HEK293 (cell line): ENCODE measurements around the gene DNAJC12.
"Not testable (repeated sequence)": the region's sequence is repeated elsewhere in the genome, so short reads cannot be mapped to it uniquely, and the experiment has no call there.

Experiments used
- CTCF ChIA-PET: fragments of 350-600 bp; formaldehyde crosslinking; extraction: SDS; loops from one replicate; lab custom pipeline; 2021; ENCODE audit warnings: antibody characterized with exemption; lab: Yijun Ruan, JAX
- POLR2A ChIA-PET: fragments of 300-600 bp; formaldehyde crosslinking; extraction: SDS; loops from one replicate; lab custom pipeline; 2020; ENCODE audit warnings: antibody characterized with exemption, inconsistent platforms; lab: Yijun Ruan, JAX
- H3K27ac ChIP-seq: fragments of 200-500 bp; sonication (Bioruptor generic); 2 replicates; pipeline ENCODE4 v1.5.1; 2014; ENCODE audit warnings: low read depth, low read length, control low read depth, inconsistent platforms; ENCODE audit errors: extremely low read depth
- H3K36me3 ChIP-seq, 2 experiments: fragments of 200-500 bp in 1 of 2; sonication (Bioruptor generic) in 1 of 2; 1 replicate in 1 of 2; 2 replicates in 1 of 2; pipeline ENCODE4 v1.5.1; 2014 to 2017; ENCODE audit warnings: inconsistent platforms in 2 of 2, low read length in 2 of 2; ENCODE audit not compliant: control insufficient read depth in 2 of 2, insufficient read depth in 1 of 2
- H3K4me1 ChIP-seq: fragments of 200-500 bp; sonication (Bioruptor generic); 2 replicates; pipeline ENCODE4 v1.5.1; 2014; ENCODE audit warnings: mild to moderate bottlenecking, low read length, inconsistent platforms; ENCODE audit not compliant: control insufficient read depth, insufficient read depth
- H3K4me3 ChIP-seq: 2 replicates; pipeline ENCODE4 v1.5.1; 2011; ENCODE audit warnings: low read depth, mild to moderate bottlenecking, control low read depth, low read length, moderate library complexity
- H3K9me3 ChIP-seq: fragments of 200-500 bp; sonication (Bioruptor generic); 2 replicates; pipeline ENCODE4 v1.5.1; 2014; ENCODE audit warnings: low read depth, low read length, inconsistent platforms; ENCODE audit not compliant: control insufficient read depth, insufficient read depth
- FEZF1 ChIP-seq: fragments of 450-650 bp; formaldehyde crosslinking; IDR thresholded peaks from 2 replicates; pipeline ENCODE4 v1.5.1; 2016; ENCODE audit warnings: missing biosample characterization, missing genetic modification characterization
- ZBTB17 ChIP-seq: fragments of 450-650 bp; formaldehyde crosslinking; IDR thresholded peaks from 2 replicates; pipeline ENCODE4 v1.5.1; 2016; ENCODE audit warnings: missing biosample characterization, missing genetic modification characterization
- ZBTB20 ChIP-seq: fragments of 450-650 bp; formaldehyde crosslinking; IDR thresholded peaks from 2 replicates; pipeline ENCODE4 v1.5.1; 2016; ENCODE audit warnings: missing biosample characterization, missing genetic modification characterization
- ZNF155 ChIP-seq: fragments of 450-650 bp; formaldehyde crosslinking; IDR thresholded peaks from 2 replicates; pipeline ENCODE4 v1.5.1; 2016; ENCODE audit warnings: missing biosample characterization, missing genetic modification characterization
- ZNF292 ChIP-seq: fragments of 450-650 bp; formaldehyde crosslinking; IDR thresholded peaks from 2 replicates; pipeline ENCODE4 v1.5.1; 2016; ENCODE audit warnings: low read depth, missing biosample characterization, missing genetic modification characterization, borderline replicate concordance
- ZNF335 ChIP-seq: fragments of 450-650 bp; formaldehyde crosslinking; conservative IDR thresholded peaks from 2 replicates; pipeline ENCODE4 v1.5.1; 2016; ENCODE audit warnings: missing biosample characterization, missing genetic modification characterization
- ZNF391 ChIP-seq: fragments of 450-650 bp; formaldehyde crosslinking; IDR thresholded peaks from 2 replicates; pipeline ENCODE4 v1.5.1; 2016; ENCODE audit warnings: low read depth, missing biosample characterization, missing genetic modification characterization, borderline replicate concordance
- ZNF394 ChIP-seq: fragments of 450-650 bp; formaldehyde crosslinking; IDR thresholded peaks from 2 replicates; pipeline ENCODE4 v1.5.1; 2016; ENCODE audit warnings: missing biosample characterization, missing genetic modification characterization, mild to moderate bottlenecking, moderate library complexity, borderline replicate concordance
- ZNF521 ChIP-seq: fragments of 450-650 bp; formaldehyde crosslinking; IDR thresholded peaks from 2 replicates; pipeline ENCODE4 v1.5.1; 2017; ENCODE audit warnings: missing biosample characterization, mild to moderate bottlenecking, missing genetic modification characterization
- ZNF600 ChIP-seq: fragments of 450-650 bp; formaldehyde crosslinking; IDR thresholded peaks from 2 replicates; pipeline ENCODE4 v1.5.1; 2016; ENCODE audit warnings: missing biosample characterization, missing genetic modification characterization
- ZNF654 ChIP-seq: fragments of 450-650 bp; formaldehyde crosslinking; IDR thresholded peaks from 2 replicates; pipeline ENCODE4 v1.5.1; 2016; ENCODE audit warnings: low read depth, missing biosample characterization, missing genetic modification characterization
- ZNF791 ChIP-seq: fragments of 450-650 bp; formaldehyde crosslinking; IDR thresholded peaks from 2 replicates; pipeline ENCODE4 v1.5.1; 2016; ENCODE audit warnings: missing biosample characterization, missing genetic modification characterization
- TF ChIP-seq, protein P1 (sequence below): fragments of 450-650 bp; formaldehyde crosslinking; IDR thresholded peaks from 2 replicates; pipeline ENCODE4 v1.5.1; 2017; ENCODE audit warnings: missing biosample characterization, missing genetic modification characterization
- TF ChIP-seq, protein P2 (sequence below): fragments of 450-650 bp; formaldehyde crosslinking; IDR thresholded peaks from 2 replicates; pipeline ENCODE4 v1.5.1; 2016; ENCODE audit warnings: missing biosample characterization, missing genetic modification characterization
- TF ChIP-seq, protein P3 (sequence below): fragments of 450-650 bp; formaldehyde crosslinking; conservative IDR thresholded peaks from 2 replicates; pipeline ENCODE4 v1.5.1; 2016; ENCODE audit warnings: low read depth, missing biosample characterization, missing genetic modification characterization
- TF ChIP-seq, protein P4 (sequence below): fragments of 450-650 bp; formaldehyde crosslinking; IDR thresholded peaks from 2 replicates; pipeline ENCODE4 v1.5.1; 2016; ENCODE audit warnings: missing biosample characterization, missing genetic modification characterization

The DNAJC12 gene

GRCh38 chr10:67835541-67836394, 2.2 kb downstream of the DNAJC12 start:
- H3K36me3 ChIP-seq, H3K27ac ChIP-seq, POLR2A ChIA-PET, H3K4me1 ChIP-seq, H3K4me3 ChIP-seq, H3K9me3 ChIP-seq: not testable (repeated sequence)
- CTCF ChIA-PET = interaction anchor here (0.6 to 1.2 kb wide), 9 partner anchors 19 to 1055 kb away, joined by 3 to 4 read pairs (median 3); no protein-coding TSS in a partner anchor
- peak; percentile 68 for TF ChIP-seq ZNF600 (tag by site-specific recombination)
- 0 out of 2 replicates have a peak, but pooled peaks have one; percentile 19 for TF ChIP-seq ZNF155 (tag by site-specific recombination)
- TF ChIP-seq ZNF335 = peak; percentile 76
- peak; percentile 49; the same call in 1 of the 2 replicates for TF ChIP-seq ZNF394
- TF ChIP-seq, protein P1, sequence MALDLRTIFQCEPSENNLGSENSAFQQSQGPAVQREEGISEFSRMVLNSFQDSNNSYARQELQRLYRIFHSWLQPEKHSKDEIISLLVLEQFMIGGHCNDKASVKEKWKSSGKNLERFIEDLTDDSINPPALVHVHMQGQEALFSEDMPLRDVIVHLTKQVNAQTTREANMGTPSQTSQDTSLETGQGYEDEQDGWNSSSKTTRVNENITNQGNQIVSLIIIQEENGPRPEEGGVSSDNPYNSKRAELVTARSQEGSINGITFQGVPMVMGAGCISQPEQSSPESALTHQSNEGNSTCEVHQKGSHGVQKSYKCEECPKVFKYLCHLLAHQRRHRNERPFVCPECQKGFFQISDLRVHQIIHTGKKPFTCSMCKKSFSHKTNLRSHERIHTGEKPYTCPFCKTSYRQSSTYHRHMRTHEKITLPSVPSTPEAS (tag by site-specific recombination) = peak; percentile 56
- peak; percentile 84 for TF ChIP-seq ZBTB20
- TF ChIP-seq, protein P2, sequence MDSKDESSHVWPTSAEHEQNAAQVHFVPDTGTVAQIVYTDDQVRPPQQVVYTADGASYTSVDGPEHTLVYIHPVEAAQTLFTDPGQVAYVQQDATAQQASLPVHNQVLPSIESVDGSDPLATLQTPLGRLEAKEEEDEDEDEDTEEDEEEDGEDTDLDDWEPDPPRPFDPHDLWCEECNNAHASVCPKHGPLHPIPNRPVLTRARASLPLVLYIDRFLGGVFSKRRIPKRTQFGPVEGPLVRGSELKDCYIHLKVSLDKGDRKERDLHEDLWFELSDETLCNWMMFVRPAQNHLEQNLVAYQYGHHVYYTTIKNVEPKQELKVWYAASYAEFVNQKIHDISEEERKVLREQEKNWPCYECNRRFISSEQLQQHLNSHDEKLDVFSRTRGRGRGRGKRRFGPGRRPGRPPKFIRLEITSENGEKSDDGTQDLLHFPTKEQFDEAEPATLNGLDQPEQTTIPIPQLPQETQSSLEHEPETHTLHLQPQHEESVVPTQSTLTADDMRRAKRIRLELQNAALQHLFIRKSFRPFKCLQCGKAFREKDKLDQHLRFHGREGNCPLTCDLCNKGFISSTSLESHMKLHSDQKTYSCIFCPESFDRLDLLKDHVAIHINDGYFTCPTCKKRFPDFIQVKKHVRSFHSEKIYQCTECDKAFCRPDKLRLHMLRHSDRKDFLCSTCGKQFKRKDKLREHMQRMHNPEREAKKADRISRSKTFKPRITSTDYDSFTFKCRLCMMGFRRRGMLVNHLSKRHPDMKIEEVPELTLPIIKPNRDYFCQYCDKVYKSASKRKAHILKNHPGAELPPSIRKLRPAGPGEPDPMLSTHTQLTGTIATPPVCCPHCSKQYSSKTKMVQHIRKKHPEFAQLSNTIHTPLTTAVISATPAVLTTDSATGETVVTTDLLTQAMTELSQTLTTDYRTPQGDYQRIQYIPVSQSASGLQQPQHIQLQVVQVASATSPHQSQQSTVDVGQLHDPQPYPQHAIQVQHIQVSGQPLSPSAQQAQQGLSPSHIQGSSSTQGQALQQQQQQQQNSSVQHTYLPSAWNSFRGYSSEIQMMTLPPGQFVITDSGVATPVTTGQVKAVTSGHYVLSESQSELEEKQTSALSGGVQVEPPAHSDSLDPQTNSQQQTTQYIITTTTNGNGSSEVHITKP = peak; percentile 55
- TF ChIP-seq, protein P3, sequence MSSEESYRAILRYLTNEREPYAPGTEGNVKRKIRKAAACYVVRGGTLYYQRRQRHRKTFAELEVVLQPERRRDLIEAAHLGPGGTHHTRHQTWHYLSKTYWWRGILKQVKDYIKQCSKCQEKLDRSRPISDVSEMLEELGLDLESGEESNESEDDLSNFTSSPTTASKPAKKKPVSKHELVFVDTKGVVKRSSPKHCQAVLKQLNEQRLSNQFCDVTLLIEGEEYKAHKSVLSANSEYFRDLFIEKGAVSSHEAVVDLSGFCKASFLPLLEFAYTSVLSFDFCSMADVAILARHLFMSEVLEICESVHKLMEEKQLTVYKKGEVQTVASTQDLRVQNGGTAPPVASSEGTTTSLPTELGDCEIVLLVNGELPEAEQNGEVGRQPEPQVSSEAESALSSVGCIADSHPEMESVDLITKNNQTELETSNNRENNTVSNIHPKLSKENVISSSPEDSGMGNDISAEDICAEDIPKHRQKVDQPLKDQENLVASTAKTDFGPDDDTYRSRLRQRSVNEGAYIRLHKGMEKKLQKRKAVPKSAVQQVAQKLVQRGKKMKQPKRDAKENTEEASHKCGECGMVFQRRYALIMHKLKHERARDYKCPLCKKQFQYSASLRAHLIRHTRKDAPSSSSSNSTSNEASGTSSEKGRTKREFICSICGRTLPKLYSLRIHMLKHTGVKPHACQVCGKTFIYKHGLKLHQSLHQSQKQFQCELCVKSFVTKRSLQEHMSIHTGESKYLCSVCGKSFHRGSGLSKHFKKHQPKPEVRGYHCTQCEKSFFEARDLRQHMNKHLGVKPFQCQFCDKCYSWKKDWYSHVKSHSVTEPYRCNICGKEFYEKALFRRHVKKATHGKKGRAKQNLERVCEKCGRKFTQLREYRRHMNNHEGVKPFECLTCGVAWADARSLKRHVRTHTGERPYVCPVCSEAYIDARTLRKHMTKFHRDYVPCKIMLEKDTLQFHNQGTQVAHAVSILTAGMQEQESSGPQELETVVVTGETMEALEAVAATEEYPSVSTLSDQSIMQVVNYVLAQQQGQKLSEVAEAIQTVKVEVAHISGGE (tag by site-specific recombination) = peak; percentile 36; the same call in 1 of the 2 replicates
- TF ChIP-seq ZBTB17 (tag by site-specific recombination) = peak; percentile 48; the same call in 1 of the 2 replicates

- POLR2A ChIA-PET = no interaction called here
- Histone ChIP-seq H3K4me3 (no peak overlapping the region), H3K9me3 (no peaks in the 10 kb centered on the region)
- CTCF ChIA-PET = no interaction called here
- TF ChIP-seq ZNF600 (tag by site-specific recombination) (peak; percentile 23; the same call in 1 of the 2 replicates), ZNF391 (tag by site-specific recombination) (no peak)
- TF ChIP-seq, all 188 proteins: peak for 1
- peaks cover 0 to 4% of the 10 kb centered on the region in 2 experiments; a peak in 1 of 3 replicates for H3K36me3 ChIP-seq
- H3K27ac ChIP-seq = no peak overlapping the region
- 0 out of 2 replicates have a peak, but pooled peaks cover 2% of the 10 kb centered on the region for H3K4me1 ChIP-seq
These were observed 3.6 kb downstream of the DNAJC12 start for GRCh38 chr10:67834375-67834774.

DNA sequence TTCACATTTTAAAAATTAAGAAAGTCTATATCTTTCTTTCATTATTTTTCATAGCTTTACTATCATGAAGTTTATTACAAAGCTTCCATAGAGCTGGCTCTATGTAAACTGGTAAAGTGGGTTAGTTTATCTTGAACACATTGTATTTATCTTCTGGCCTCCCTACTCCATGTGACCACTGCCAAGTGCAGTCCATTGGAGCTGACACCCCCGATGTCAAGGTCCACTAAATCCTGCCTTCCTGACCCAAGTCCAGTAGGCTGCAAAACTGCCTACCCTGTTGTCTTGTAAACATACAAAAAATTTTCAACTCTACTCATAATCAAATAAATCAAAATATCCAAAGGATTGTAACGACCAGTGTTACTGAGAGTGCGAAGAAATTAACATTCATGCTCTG, 10.2 kb downstream of the DNAJC12 start:
- H3K27ac ChIP-seq = no peak overlapping the region
- no peak for TF ChIP-seq FEZF1
- TF ChIP-seq ZNF292 (tag by site-specific recombination) = no peak
- TF ChIP-seq, protein P4, sequence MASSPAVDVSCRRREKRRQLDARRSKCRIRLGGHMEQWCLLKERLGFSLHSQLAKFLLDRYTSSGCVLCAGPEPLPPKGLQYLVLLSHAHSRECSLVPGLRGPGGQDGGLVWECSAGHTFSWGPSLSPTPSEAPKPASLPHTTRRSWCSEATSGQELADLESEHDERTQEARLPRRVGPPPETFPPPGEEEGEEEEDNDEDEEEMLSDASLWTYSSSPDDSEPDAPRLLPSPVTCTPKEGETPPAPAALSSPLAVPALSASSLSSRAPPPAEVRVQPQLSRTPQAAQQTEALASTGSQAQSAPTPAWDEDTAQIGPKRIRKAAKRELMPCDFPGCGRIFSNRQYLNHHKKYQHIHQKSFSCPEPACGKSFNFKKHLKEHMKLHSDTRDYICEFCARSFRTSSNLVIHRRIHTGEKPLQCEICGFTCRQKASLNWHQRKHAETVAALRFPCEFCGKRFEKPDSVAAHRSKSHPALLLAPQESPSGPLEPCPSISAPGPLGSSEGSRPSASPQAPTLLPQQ (tag by site-specific recombination) = no peak
- no peak for TF ChIP-seq ZBTB20
- no peak for TF ChIP-seq ZNF521 (tag by site-specific recombination)
- no peak for TF ChIP-seq ZNF654 (tag by site-specific recombination)
- no peak for TF ChIP-seq ZNF791 (tag by site-specific recombination)
- ChIA-PET CTCF (interaction anchor here (0.6 to 0.8 kb wide), 2 partner anchors 42 to 902 kb away, joined by 3 read pairs; partner anchors contain the start of gene LRRTM3), POLR2A (no interaction called here)
- no peaks in the 10 kb centered on the region for H3K4me1 ChIP-seq
- H3K4me3 ChIP-seq = no peak overlapping the region
- H3K9me3 ChIP-seq = no peaks in the 10 kb centered on the region
- H3K36me3 ChIP-seq = peaks cover 0 to 4% of the 10 kb centered on the region in 2 experiments; a peak in 1 of 3 replicates
